Activated CD4-positive, alpha-beta T cell treated with anti-CD3 and anti-CD28 coated beads, Interleukin-2, amount 50 U/mL, for 48 hours (primary cell): ENCODE results near the gene REV3L.
"Not testable (repeated sequence)": the region's sequence is repeated elsewhere in the genome, so short reads cannot be mapped to it uniquely, and the experiment has no call there.

Experiments used
- DNase-seq, 2 experiments: peaks; one replicate each; pipeline ENCODE4 v3.0.0-alpha.2; 2020

REV3L gene

DNA sequence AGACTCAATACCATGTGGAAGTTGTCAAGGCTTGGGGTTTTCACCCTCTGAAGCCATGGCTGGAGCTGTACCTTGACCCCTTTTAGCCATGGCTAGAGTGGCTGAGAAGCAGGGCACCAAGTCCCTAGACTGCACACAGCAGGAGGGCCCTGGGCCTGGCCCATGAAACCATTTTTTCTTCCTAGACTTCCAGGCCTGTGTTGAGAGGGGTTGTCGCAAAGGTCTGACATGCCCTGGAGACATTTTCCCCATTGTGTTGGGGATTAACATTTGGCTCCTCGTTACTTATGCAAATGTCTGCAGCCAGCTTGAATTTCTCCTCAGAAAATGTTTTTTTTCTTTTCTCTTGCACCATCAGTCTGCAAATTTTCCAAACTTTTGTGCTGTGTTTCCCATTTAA lies 199.3 kb downstream of the REV3L start:
- no peak for DNase-seq

DNA sequence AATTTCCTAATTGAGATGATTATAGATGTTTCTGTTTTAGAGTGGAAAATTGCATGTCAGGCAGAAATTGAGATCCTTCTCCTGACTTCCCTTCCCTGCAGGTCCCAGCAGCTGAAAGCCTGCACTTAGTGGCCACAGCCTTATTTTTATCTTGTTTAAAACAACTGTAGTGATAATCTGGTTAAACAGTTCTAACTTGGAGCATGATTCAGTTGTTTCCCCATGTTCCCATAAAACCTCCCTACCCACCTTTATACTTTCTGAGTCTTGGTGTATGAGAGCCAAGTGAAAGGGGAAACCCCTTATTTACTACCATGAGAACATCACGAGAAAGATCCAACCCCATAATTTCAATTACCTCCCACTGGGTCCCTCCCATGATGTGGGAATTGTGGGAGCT lies 200.5 kb downstream of the REV3L start:
- no peak for DNase-seq

DNA sequence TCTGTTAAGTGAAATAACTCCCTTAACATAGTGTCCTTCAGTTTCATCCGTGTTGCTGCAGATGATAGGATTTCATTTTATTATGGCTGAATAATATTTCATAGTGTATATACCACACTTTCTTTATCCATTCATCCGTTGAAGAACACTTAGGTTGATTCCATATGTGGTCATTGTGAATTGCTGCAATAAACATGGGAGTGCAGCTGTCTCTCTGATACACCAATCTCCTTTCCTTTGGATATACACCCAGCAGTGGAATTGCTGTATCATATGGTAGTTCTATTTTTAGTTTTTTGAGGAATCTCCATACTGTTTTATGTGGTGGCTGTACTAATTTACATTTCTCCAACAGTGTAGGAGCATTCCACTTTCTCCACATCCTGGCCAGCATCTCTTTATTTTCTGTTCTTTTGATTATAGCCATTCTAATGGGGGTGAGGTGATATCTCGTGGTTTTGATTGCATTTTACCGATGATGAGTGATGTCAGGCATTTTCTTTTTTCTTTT lies 202.5 kb downstream of the REV3L start:
- DNase-seq, result no peak

DNA sequence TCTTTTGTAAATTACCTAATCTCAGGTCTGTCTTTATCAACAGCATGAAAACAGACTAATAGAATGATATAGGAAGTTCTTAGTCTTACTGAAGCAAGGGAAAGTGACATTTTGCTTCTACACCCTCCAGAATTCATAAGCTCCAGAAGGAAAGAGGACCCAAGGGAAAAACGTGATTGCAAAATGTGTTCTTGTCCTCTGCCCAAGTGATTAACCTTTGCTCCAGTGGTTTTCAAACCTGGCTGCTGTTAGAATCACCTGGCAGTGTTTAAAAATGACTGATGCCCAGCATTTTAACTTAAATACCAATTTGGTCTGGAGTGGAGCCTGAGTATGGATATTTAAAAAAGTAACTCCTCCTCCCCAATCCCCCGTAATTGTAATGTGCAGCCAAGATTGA lies 204.3 kb downstream of the REV3L start:
- DNase-seq, result no peak

DNA sequence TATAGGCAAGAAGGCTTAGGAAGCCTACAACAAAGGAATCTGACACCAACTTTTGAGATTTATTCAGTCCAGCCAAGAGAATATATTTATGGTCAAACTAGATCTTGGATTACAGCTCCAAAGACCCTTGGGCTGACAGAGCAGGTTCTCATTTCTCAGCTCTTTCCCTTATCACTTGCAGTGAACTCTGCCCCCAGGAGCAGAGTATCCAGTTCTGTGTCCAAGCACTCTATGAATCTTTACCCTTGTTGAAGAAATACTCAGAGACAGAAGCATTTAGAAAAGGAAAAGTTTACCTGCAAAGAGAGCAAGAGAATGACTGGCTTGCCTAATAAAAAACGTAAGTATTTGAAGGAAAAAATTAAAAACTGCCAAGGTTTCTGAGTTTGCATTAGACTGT lies 205.2 kb downstream of the REV3L start:
- DNase-seq, result no peak

DNA sequence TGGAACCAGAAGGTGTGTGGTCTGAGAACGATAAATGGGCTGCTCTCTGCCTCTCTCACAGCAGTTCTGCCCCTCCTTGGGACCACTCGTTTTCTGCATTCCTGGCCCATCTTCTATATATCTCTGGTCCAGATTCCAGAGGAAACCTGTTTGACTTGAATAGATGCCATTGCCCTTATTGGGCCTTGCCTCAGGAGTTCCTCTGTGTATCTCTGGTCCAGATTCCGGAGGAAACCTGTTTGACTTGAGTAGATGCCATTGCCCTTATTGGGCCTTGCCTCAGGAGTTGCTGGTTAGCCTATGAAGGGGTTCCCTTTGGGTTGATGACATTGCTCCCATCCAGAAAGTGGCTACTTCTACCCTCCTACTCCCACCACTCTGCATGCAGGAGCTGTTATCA lies 206.3 kb downstream of the REV3L start:
- no peak for DNase-seq

DNA sequence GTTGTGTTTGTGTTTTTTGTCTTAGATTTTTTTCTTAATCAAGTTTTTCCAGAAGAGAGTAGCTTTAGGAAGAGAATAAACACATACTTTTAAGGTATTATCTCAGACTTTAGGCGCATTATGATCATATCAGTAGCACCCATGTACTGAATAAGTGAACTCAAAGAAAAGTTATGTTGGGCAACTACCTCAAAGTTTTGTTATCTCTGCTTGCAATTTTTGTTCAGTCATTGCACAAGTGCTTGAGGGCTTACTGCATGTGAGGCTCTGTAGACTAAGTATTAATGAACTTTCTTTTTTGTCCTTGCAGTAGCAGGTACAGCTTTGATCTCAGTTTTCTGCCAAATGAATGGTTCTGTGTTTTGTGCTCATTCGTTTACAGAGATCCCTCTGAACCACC lies 206.7 kb downstream of the REV3L start:
- DNase-seq, result no peak

DNA sequence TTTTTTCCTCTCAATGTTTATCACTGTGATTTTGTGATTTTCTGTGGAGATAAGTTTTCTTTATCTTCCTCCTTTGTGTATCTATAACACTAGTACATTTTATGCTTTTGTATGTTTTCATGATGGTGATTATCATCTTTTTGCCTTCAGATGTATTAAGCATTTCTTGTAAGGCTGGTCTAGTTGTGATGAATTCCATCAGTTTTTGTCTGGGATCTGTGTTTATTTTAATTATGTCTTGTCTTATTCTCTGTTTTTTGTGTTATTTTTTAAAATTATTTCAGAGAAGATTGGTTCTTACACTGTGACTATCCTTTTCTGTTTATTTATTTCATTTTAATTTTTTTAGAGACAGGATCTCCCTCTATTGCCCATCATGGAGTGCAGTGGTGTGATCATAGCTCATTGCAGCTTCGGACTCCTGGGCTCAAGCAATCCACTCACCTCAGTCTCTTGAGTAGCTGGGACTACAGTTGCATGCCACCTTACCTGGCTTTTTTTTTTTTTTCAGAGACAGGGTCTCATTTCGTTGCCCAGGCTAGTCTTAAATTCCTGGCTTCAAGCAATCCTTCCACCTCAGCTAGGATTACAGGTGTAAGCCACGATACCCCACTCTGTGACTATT lies 208.3 kb downstream of the REV3L start:
- no peak for DNase-seq

DNA sequence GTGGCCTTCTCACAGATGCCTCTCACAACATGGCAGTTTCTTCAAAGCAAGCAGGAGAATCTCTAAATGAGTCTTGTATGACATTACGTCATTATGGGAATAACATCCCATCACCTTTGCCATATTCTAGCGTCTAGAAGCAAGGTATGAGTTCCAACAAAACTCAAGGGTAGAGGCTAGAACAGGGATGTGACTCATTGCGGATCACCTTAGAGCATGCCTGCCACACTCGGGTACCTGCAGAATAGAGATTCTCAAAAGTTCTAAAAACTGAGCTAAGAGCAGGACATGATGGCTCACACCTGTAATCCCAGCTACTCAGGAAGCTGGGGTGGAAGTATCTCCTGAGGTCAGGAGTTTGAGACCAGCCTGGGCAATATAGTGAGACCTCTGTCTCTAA lies 212.9 kb downstream of the REV3L start:
- no peak for DNase-seq

DNA sequence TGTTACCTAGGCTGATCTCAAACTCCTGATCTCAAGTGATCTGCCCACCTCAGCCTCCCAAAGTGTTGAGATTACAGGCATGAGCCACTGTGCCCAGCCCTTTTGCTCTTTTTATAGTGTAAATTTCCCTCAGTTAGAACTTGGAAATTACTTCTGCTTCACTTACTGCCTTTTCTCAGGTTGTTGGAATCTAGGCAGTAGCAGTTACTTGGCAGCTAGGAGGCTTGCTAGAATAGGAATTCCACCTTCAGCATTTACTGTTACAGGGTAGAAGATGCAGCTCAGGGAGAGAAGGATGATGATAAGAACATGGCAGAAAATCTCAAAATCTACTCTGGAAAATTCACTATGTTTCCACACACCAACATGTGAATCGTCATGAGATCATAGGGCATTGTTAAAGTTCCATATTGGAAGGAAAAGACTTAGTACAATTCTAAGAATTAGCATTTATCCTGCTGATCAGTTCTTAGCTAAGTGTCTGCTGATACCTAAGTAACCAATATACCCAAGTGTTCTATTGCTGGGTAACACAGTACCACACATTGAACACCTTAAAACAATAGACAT lies 213.5 kb downstream of the REV3L start:
- no peak for DNase-seq

DNA sequence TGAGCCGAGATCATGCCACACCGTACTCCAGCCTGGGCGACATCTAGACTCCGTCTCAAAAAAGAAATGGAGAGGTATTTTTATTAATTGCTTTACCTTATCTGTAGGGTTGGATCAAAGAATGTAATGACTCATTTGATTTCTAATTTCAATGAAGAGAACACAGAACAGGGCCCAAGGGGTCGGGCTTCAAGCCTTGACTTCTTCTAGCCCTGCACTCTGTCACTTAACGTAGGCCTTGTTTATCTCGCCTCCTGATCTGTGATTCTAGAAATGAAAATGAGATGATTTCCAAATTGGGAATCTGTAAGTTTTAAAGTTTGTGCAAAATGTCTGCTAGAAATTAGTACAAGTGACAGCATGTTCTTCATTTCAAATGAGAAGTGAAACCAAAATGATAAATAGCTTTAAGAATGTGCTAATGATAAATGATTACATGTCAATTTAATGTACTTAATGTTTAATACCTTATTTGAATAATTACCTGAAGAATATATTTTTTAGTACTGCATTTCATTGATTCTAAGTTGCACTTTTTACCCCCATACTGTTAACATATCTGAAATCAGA lies 215.2 kb downstream of the REV3L start:
- DNase-seq, result no peak

DNA sequence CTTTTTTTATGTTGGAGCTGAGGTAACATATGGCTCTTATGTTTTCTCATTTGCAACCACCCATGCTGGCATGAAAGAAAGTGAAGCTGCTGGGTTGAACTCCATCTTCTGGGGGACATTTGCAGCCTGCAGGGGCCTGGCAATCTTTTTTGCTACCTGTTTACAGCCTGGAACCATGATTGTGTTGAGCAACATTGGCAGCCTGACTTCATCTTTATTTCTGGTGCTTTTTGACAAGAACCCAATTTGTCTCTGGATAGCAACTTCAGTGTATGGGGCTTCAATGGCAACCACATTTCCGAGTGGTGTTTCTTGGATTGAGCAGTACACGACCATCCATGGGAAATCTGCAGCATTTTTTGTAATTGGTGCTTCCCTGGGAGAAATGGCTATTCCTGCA lies 216.7 kb downstream of the REV3L start:
- no peak for DNase-seq

DNA sequence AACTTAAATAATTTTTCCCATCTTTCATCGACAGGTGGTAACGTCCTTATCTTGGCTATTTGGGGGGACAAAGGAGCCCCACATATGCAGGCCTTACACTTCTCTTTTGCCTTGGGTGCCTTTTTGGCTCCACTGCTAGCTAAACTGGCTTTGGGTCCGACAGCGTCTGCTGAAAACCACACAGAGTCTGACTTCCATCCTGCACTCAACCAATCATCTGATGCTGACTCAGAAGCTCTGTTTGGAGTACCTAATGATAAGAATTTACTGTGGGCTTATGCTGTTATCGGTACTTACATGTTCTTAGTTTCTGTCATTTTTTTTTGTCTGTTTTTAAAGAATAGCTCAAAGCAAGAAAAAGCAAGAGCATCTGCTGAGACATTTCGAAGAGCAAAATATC lies 217.2 kb downstream of the REV3L start:
- no peak for DNase-seq

DNA sequence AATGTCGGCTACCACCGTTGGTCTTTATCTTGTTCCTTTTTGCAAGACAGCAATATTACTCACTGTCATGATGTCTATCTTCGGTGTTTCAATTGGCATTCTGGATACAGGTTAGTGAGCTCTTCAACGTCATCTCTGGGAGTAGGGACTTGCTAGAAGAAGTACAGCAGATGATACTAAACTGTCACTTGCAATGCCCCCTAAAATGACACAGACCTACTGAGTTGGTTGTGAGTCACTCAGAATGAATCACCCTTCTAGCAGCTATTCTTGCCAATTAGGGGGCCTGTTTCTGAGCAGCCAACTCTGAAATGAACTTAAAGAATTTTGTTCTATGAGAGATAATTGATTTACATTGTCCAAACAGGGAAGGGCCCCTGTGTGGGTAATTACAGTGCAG lies 219.2 kb downstream of the REV3L start:
- DNase-seq, result no peak

DNA sequence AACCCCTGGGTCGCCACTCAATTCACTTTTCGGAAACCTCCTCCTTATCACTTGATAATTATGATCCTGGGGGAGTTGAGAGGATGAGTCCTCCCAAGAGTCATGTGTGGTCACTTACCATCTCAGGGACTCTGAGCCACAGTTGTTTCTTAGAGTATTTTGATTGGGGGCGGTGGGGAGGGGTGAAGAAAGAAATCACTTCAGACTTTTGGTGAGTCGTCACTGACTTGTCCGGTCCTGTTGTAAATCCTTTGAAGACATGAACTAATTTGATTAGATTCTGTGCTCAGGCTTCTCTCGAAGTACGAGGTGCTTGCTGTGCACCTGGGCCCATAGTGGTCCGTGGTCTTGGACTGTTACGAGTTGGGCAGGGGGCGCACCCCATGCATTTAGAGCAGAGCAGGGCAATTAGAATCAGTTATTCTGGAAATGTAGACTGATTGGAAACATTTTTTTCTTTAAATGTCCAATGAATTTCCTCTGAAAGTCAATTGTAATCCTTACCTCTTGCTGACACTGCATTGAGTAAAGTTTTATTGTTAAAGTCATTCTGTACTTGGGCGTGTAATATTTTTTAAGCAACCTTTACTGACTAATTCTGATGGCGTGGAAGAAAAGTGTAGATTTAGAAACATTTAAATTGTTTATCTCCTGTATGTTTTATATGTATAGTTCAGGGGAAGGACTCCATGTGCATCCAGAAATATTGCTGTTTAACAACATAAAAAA lies 222.3 kb downstream of the REV3L start:
- no peak for DNase-seq

DNA sequence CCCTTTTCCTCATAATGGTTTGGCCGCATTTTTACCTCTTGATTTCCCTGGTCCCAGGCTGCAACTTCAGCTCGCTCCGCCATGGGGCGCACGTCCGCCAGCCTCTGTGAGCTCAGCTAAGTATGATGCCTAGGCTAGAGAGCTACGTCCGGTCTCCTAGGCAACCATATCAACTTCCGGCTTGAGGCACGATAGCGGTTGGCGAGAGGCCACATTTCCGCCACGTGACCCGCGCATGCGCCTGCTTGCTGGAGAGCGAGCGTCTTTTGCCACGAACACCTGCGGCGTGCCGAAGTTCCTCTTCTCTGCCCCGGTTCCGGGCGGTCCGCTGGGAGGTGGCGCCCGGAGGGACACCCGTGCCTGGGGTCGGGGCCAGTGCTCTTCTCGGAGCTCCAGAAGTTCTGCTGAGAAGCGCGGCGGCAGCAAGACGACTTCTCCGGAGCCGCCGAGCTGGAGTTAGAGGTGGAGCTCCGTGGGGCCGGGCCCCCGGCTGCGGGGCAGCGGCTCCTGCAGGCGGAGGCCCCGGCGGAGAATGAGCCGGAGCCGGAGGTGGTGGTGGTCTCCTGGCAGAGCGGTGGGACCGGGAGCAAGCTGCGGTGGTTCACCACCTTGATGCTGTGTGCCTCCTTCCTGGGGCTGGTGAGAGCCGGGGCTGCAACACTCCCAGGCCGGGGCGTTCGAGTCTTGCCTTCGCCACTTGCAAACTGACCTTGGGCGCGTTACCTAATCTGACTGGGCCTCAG lies 223.8 kb downstream of the REV3L start:
- DNase-seq, result peak; percentile 99

DNA sequence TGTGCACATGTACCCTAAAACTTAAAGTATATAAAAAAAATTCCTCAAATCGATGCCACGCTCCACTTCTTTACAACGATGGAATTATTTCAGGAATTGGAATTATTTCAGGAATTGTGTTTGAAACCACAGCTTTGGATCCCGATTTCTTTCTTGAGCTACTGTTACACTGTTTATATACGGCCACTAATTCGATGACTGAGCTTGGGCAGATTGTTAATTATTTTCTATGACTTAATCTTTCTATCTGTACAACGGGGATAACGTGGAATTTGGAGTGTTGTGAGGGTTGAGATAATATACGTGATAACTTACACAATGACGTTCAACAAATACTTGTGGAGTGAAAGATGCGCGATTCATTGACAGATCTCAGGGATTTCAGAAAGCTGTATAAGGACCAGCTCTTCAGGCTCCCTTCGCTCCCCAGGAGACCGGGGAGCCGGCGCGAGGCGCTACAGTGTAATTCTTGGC lies 224.4 kb downstream of the REV3L start:
- no peak for DNase-seq

DNA sequence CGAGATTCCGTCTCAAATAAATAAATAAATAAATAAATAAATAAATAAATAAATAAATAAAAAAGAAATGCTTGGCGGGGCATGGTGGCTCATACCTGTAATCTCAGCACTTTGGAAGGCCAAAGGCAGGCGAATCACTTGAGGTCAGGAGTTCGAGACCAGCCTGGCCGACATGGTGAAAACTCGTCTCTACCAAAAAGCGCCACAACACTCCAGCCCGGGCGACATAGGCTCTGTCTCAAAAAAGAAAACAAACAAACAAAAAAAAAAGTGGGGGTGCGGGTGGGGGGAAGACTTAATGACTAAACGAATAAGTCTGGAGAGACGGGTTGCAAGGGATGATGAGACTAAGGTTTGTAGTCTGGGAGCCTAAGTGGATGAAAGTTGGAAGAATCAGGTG lies 225.0 kb downstream of the REV3L start:
- no peak for DNase-seq

DNA sequence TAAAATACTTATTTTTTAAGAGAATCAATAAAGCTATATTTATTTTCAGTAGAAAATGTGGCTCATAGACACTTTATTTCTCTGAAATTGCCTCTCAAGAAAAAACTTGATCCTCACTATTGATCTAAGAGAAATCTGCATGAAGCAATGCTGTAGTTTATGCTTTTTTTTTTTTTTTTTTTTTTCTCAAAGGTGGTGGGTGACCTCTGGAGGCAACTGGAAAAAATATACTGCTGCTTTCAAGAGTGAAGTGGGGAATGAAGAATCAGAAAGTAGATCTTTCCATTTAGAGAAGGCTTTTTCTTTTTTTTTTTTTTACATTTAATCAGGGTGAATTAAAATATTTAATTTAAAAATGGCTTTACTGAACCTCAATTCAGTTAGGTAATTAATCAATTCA lies 226.4 kb downstream of the REV3L start:
- DNase-seq, result no peak

DNA sequence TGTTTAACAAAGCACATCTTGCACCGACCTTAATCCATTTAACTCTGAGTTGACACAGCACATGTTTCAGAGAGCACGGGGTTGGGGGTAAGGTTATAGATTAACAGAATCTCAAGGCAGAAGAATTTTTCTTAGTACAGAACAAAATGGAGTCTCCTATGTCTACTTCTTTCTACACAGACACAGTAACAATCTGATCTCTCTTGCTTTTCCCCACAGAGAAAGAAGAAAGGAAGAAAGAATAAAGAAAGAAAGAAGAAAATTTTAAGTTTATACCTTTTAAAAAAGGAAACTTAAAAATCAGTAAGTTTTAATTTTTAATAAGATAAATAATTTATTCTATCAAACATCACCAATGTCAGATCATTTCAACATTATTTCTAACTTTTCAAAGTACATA lies 227.2 kb downstream of the REV3L start:
- DNase-seq, result not testable (repeated sequence)

DNA sequence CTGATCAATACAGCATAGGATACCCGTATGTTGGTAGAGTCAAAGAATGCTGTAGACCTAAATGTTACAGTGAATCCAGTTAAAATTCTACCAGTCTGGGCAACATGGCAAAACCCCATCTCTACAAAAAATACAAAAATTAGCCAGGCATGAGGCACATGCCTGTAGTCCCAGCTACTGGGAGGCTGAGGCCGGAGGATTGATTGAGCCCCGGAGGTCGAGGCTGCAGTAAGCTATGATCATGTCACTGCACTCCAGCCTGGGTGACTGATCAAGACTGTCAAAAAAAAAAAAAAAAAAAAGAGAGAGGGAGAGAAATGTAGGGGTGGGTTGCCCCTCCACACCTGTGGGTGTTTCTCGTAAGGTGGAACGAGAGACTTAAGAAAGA lies 228.2 kb downstream of the REV3L start:
- DNase-seq, result no peak

DNA sequence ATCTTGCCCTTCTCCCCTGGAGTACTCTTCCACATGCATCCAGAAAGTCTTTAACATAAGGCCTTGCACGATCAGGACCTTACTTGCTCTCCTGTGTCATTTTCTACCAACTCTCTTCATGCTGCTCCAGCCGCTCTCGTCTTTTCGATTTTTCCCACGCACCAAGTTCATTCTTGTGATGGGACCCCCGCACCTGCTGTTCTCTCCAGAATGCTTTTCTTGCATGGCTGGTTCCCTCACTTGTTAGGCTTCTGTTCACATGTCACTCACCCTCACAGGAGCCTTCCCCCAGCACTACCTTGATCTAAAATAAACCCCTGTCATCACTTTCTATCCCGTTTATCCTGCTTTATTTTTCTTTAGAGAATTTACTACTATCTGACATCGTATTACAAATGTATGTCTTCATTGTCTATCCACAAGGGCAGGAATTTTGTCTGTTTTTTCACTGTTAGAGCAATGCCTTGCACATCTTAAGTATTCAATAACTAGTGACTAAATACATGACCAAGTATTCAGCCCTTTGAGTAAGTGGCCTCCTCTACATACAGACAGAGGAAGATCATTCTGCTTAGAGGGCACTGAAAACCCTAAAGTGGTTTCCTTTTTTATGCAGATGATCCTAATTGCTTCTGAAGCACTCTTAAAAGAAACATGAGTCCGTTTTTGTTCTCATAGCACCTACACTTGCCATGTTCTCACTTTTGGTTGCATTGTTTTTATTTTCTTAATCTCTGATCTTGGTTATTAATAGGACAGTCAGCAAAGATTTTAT lies 228.8 kb downstream of the REV3L start:
- DNase-seq, result no peak
